Measurements from ENCODE around the gene NR4A3.

Gene NR4A3

GRCh38 chr9:99823681-99824377, 2.1 kb downstream of the NR4A3 start:
- POLR2A ChIA-PET: no interaction called here
- peak; percentile 30 for DNase-seq (ENCODE audit: extremely low spot score)
- no peak for TF ChIP-seq FOXM1 (IDR thresholded peaks at IDR 0.05; ENCODE audit: borderline replicate concordance)
- no peak for TF ChIP-seq ZNF384 (IDR thresholded peaks at IDR 0.05)
- TF ChIP-seq L3MBTL2 (conservative IDR thresholded peaks at IDR 0.05): no peak; the same call in 1 of the 2 replicates
- no peak for TF ChIP-seq NFRKB (IDR thresholded peaks at IDR 0.05)
- no peak for TF ChIP-seq FOXK2 (IDR thresholded peaks at IDR 0.05)
- TF ChIP-seq HDGF (IDR thresholded peaks at IDR 0.05; ENCODE audit: borderline replicate concordance): no peak
- TF ChIP-seq ARNT (IDR thresholded peaks at IDR 0.05): no peak
- TF ChIP-seq LEF1 (IDR thresholded peaks at IDR 0.05; ENCODE audit: borderline replicate concordance): no peak
- no peak for TF ChIP-seq TARDBP (IDR thresholded peaks at IDR 0.05)
- TF ChIP-seq BHLHE40 (IDR thresholded peaks at IDR 0.05; ENCODE audit: borderline replicate concordance): no peak
- CTCF ChIA-PET: no interaction called here

- POLR2A ChIA-PET: no interaction called here
- no peak for TF ChIP-seq HDGF (IDR thresholded peaks at IDR 0.05; ENCODE audit: borderline replicate concordance)
- CTCF ChIA-PET: interaction anchor here (0.6 to 0.9 kb wide), 2 partner anchors 14 to 124 kb away, joined by 3 read pairs; no protein-coding TSS in a partner anchor
- DNase-seq (ENCODE audit: extremely low spot score): no peak
Measured at GRCh38 chr9:99824378-99825171, 2.9 kb downstream of the NR4A3 start.

- TF ChIP-seq NFRKB (IDR thresholded peaks at IDR 0.05) (no peak), PKNOX1 (IDR thresholded peaks at IDR 0.05) (no peak), FOXK2 (IDR thresholded peaks at IDR 0.05) (no peak), SP1 (IDR thresholded peaks at IDR 0.05) (no peak), TARDBP (IDR thresholded peaks at IDR 0.05) (no peak), LEF1 (IDR thresholded peaks at IDR 0.05; ENCODE audit: borderline replicate concordance) (no peak), L3MBTL2 (conservative IDR thresholded peaks at IDR 0.05) (no peak), ZNF384 (IDR thresholded peaks at IDR 0.05) (no peak), BHLHE40 (IDR thresholded peaks at IDR 0.05; ENCODE audit: borderline replicate concordance) (no peak), ARNT (IDR thresholded peaks at IDR 0.05) (no peak), FOXA1 (IDR thresholded peaks at IDR 0.05) (no peak), CTBP1 (IDR thresholded peaks at IDR 0.05; ENCODE audit: borderline replicate concordance) (no peak), HDGF (IDR thresholded peaks at IDR 0.05; ENCODE audit: borderline replicate concordance) (no peak), SUZ12 (IDR thresholded peaks at IDR 0.05) (no peak)
- DNase-seq (ENCODE audit: extremely low spot score): no peak
- CTCF ChIA-PET: interaction anchor here (0.6 to 0.9 kb wide), 2 partner anchors 13 to 123 kb away, joined by 3 read pairs; no protein-coding TSS in a partner anchor
- POLR2A ChIA-PET: no interaction called here
Measured at GRCh38 chr9:99825172-99826046, 3.7 kb downstream of the NR4A3 start.

GRCh38 chr9:99826579-99826978, 4.9 kb downstream of the NR4A3 start:
- CTCF ChIA-PET: no interaction called here
- POLR2A ChIA-PET: no interaction called here
- TF ChIP-seq LEF1 (IDR thresholded peaks at IDR 0.05; ENCODE audit: borderline replicate concordance): no peak
- no peak for TF ChIP-seq PKNOX1 (IDR thresholded peaks at IDR 0.05)
- TF ChIP-seq BHLHE40 (IDR thresholded peaks at IDR 0.05; ENCODE audit: borderline replicate concordance): no peak
- DNase-seq (ENCODE audit: extremely low spot score): no peak

GRCh38 chr9:99827244-99827643, 5.6 kb downstream of the NR4A3 start:
- no peak for TF ChIP-seq TARDBP (IDR thresholded peaks at IDR 0.05)
- no peak for TF ChIP-seq HDGF (IDR thresholded peaks at IDR 0.05; ENCODE audit: borderline replicate concordance)
- no peak for TF ChIP-seq FOXM1 (IDR thresholded peaks at IDR 0.05; ENCODE audit: borderline replicate concordance)
- no peak for TF ChIP-seq L3MBTL2 (conservative IDR thresholded peaks at IDR 0.05)
- no peak for TF ChIP-seq FOXK2 (IDR thresholded peaks at IDR 0.05)
- no peak for TF ChIP-seq SUZ12 (IDR thresholded peaks at IDR 0.05)
- no peak for TF ChIP-seq CTBP1 (IDR thresholded peaks at IDR 0.05; ENCODE audit: borderline replicate concordance)
- no peak for TF ChIP-seq ARNT (IDR thresholded peaks at IDR 0.05)
- TF ChIP-seq NFRKB (IDR thresholded peaks at IDR 0.05): no peak
- TF ChIP-seq ELF4 (IDR thresholded peaks at IDR 0.05): no peak
- TF ChIP-seq PKNOX1 (IDR thresholded peaks at IDR 0.05): no peak
- no peak for TF ChIP-seq LEF1 (IDR thresholded peaks at IDR 0.05; ENCODE audit: borderline replicate concordance)
- no peak for TF ChIP-seq SP1 (IDR thresholded peaks at IDR 0.05)
- no peak for TF ChIP-seq BHLHE40 (IDR thresholded peaks at IDR 0.05; ENCODE audit: borderline replicate concordance)
- no peak for DNase-seq (ENCODE audit: extremely low spot score)
- ChIA-PET CTCF (no interaction called here), POLR2A (no interaction called here)

- CTCF ChIA-PET: no interaction called here
- no peak for DNase-seq (ENCODE audit: extremely low spot score)
- TF ChIP-seq SUZ12 (IDR thresholded peaks at IDR 0.05) (no peak), NFRKB (IDR thresholded peaks at IDR 0.05) (no peak), FOXM1 (IDR thresholded peaks at IDR 0.05; ENCODE audit: borderline replicate concordance) (no peak), ARNT (IDR thresholded peaks at IDR 0.05) (no peak), FOXK2 (IDR thresholded peaks at IDR 0.05) (no peak), L3MBTL2 (conservative IDR thresholded peaks at IDR 0.05) (no peak), CTBP1 (IDR thresholded peaks at IDR 0.05; ENCODE audit: borderline replicate concordance) (no peak), FOXA1 (IDR thresholded peaks at IDR 0.05) (no peak), SP1 (IDR thresholded peaks at IDR 0.05) (no peak), ZNF384 (IDR thresholded peaks at IDR 0.05) (no peak), HDGF (IDR thresholded peaks at IDR 0.05; ENCODE audit: borderline replicate concordance) (no peak), PKNOX1 (IDR thresholded peaks at IDR 0.05) (no peak), TARDBP (IDR thresholded peaks at IDR 0.05) (no peak), ELF4 (IDR thresholded peaks at IDR 0.05) (no peak), LEF1 (IDR thresholded peaks at IDR 0.05; ENCODE audit: borderline replicate concordance) (no peak), BHLHE40 (IDR thresholded peaks at IDR 0.05; ENCODE audit: borderline replicate concordance) (no peak)
- POLR2A ChIA-PET: no interaction called here
Measured at GRCh38 chr9:99828054-99828416, 6.3 kb downstream of the NR4A3 start.

All from HEK293T (cell line).